Adrenal gland (tissue), 5 donors: ENCODE measurements around the gene MARVELD2.
"Not testable (repeated sequence)": the region's sequence is repeated elsewhere in the genome, so short reads cannot be mapped to it uniquely, and the experiment has no call there.

Experiments used
- CTCF ChIP-seq, 6 experiments: fragments of 450-650 bp in 4 of 6; fragments of 200-600 bp in 2 of 6; sonication (generic) in 1 of 6; IDR thresholded peaks; 1 replicate in 5 of 6; 2 replicates in 1 of 6; pipeline versions ENCODE4 v1.5.1 to v1.8.0; 2016 to 2021; ENCODE audit warnings: antibody characterized with exemption in 6 of 6, mild to moderate bottlenecking in 2 of 6, moderate library complexity in 1 of 6
- POLR2A ChIP-seq, 2 donors: fragments of 450-650 bp; IDR thresholded peaks; one replicate each; pipeline ENCODE4 v1.6.1; 2017; ENCODE audit warnings: antibody characterized with exemption in 2 of 2, mild to moderate bottlenecking in 2 of 2, moderate library complexity in 1 of 2
- donor health status: DM: no; HTN: no; CAD: no.

GRCh38 chr5:69435276-69435884 is 20.5 kb downstream of the MARVELD2 start:
- TF ChIP-seq POLR2A, CTCF (IDR thresholded peaks at IDR 0.05): not testable (repeated sequence)
